M059J (cell line): ENCODE measurements around the gene CYP26C1. TPM values are rescaled to one million over a fixed set of nuclear protein-coding genes. Genes with fewer than 3 reads are reported as not detected.

ENCODE experiments used
- DNase-seq: peaks from one replicate; pipeline ENCODE4 v3.0.0-alpha.2; 2012; ENCODE audit warnings: low read depth
- total RNA-seq: library from RNA; depleted of rRNA; stranded (reverse); fragments of >200 nt; shearing (Covaris generic); gene quantifications from 2 replicates; pipeline ENCODE4 v1.2.3, GENCODE V29; 2014; rRNA removed

CYP26C1 gene
- total RNA-seq, 1 experiment from 2014 or later, result not detected

- DNase-seq, result peak; percentile 44
Measured at GRCh38 chr10:93115661-93116383, 55.2 kb downstream of the CYP26C1 start.

Other genes with a start within 250 kb of the CYP26C1 start
- 9.1 and 12.6 TPM in 2 replicates for gene EXOC6, start 212.3 kb upstream of the CYP26C1 start, total RNA-seq
- not detected in 2 replicates for gene CYP26A1, start 13.1 kb downstream of the CYP26C1 start, total RNA-seq